Mononuclear cell (primary cell): ENCODE measurements around the gene SFXN2. TPM values are rescaled to one million over a fixed set of nuclear protein-coding genes. Genes with fewer than 3 reads are reported as not detected.
"Not testable (repeated sequence)": the region's sequence is repeated elsewhere in the genome, so short reads cannot be mapped to it uniquely, and the experiment has no call there.

ENCODE experiments used
- H3K27me3 ChIP-seq: 2 replicates; pipeline ENCODE4 v1.6.0; 2011; ENCODE audit warnings: low read length, control low read depth; ENCODE audit not compliant: insufficient read depth
- H3K4me1 ChIP-seq: 2 replicates; pipeline ENCODE4 v1.5.1; 2011; ENCODE audit warnings: mild to moderate bottlenecking, low read length, control low read depth; ENCODE audit not compliant: insufficient read depth
- H3K4me3 ChIP-seq: 2 replicates; pipeline ENCODE4 v1.5.1; 2011; ENCODE audit warnings: mild to moderate bottlenecking, low read length, moderate library complexity
- H3K9me3 ChIP-seq: 2 replicates; pipeline ENCODE4 v1.5.1; 2011; ENCODE audit warnings: low read depth, mild to moderate bottlenecking, control low read depth, low read length
- total RNA-seq: library from RNA; depleted of rRNA; stranded (reverse); fragments of >200 nt; gene quantifications from one replicate; pipeline ENCODE4 v1.2.3, GENCODE V29; 2012

SFXN2 gene
- total RNA-seq, 1 donor = 2.2 TPM

- H3K9me3 ChIP-seq = no peaks in the 10 kb centered on the region
- peaks cover 5% of the 10 kb centered on the region for H3K4me1 ChIP-seq
- H3K4me3 ChIP-seq = no peak overlapping the region
Measured at GRCh38 chr10:102726274-102726673, 11.8 kb downstream of the SFXN2 start.

GRCh38 chr10:102727037-102727818, 12.8 kb downstream of the SFXN2 start:
- no peak overlapping the region for H3K4me3 ChIP-seq
- H3K27me3 ChIP-seq = no peaks in the 10 kb centered on the region
- H3K9me3 ChIP-seq = no peaks in the 10 kb centered on the region
- peaks cover 5% of the 10 kb centered on the region for H3K4me1 ChIP-seq

More at GRCh38 chr10:102726274-102726673, 11.8 kb downstream of the SFXN2 start:
- no peaks in the 10 kb centered on the region for H3K27me3 ChIP-seq

GRCh38 chr10:102729029-102730026, 14.9 kb downstream of the SFXN2 start:
- no peaks in the 10 kb centered on the region for H3K9me3 ChIP-seq
- H3K4me3 ChIP-seq = no peak overlapping the region
- no peaks in the 10 kb centered on the region for H3K27me3 ChIP-seq
- H3K4me1 ChIP-seq = peaks cover 5% of the 10 kb centered on the region

GRCh38 chr10:102731222-102731800, 16.9 kb downstream of the SFXN2 start:
- Histone ChIP-seq H3K4me1 (peaks cover 5% of the 10 kb centered on the region), H3K9me3 (no peaks in the 10 kb centered on the region), H3K27me3 (no peaks in the 10 kb centered on the region), H3K4me3 (no peak overlapping the region)

- H3K4me1 ChIP-seq = peaks cover 5% of the 10 kb centered on the region
- no peak overlapping the region for H3K4me3 ChIP-seq
- no peaks in the 10 kb centered on the region for H3K9me3 ChIP-seq
- no peaks in the 10 kb centered on the region for H3K27me3 ChIP-seq
Measured at GRCh38 chr10:102732661-102733060, 18.2 kb downstream of the SFXN2 start.

GRCh38 chr10:102735065-102735562, 20.7 kb downstream of the SFXN2 start:
- H3K4me3 ChIP-seq = no peak overlapping the region
- no peaks in the 10 kb centered on the region for H3K9me3 ChIP-seq
- H3K27me3 ChIP-seq = no peaks in the 10 kb centered on the region
- H3K4me1 ChIP-seq = peaks cover 13% of the 10 kb centered on the region

GRCh38 chr10:102738692-102739121, 24.3 kb downstream of the SFXN2 start:
- Histone ChIP-seq H3K27me3 (no peaks in the 10 kb centered on the region), H3K9me3 (no peaks in the 10 kb centered on the region), H3K4me1 (peaks cover 19% of the 10 kb centered on the region), H3K4me3 (no peak overlapping the region)

GRCh38 chr10:102740229-102740628, 25.8 kb downstream of the SFXN2 start:
- no peaks in the 10 kb centered on the region for H3K9me3 ChIP-seq
- H3K27me3 ChIP-seq = no peaks in the 10 kb centered on the region
- no peak overlapping the region for H3K4me3 ChIP-seq
- peaks cover 29% of the 10 kb centered on the region for H3K4me1 ChIP-seq

GRCh38 chr10:102741726-102742237, 27.3 kb downstream of the SFXN2 start:
- Histone ChIP-seq H3K4me3 (no peak overlapping the region), H3K27me3 (no peaks in the 10 kb centered on the region), H3K4me1 (peaks cover 39% of the 10 kb centered on the region), H3K9me3 (no peaks in the 10 kb centered on the region)

GRCh38 chr10:102742313-102742712, 27.9 kb downstream of the SFXN2 start:
- H3K9me3 ChIP-seq, H3K4me3 ChIP-seq, H3K27me3 ChIP-seq: not testable (repeated sequence)
- H3K4me1 ChIP-seq = peaks cover 39% of the 10 kb centered on the region

- H3K9me3 ChIP-seq = no peaks in the 10 kb centered on the region
- peak overlapping the region; percentile 82 for H3K4me3 ChIP-seq
- H3K27me3 ChIP-seq = no peaks in the 10 kb centered on the region
Measured at GRCh38 chr10:102743078-102743587, 28.7 kb downstream of the SFXN2 start.

GRCh38 chr10:102743588-102744373, 29.3 kb downstream of the SFXN2 start, which contains the start of gene WBP1L:
TSS of gene WBP1L (plus strand) at chr10:102743948. CDS start at chr10:102744054, 106 bp downstream.
- H3K4me3 ChIP-seq = peak within 1 kb of the TSS; percentile 82
- peaks cover 34% of the 10 kb centered on the region for H3K4me1 ChIP-seq
- H3K9me3 ChIP-seq = no peaks in the 10 kb centered on the region
- H3K27me3 ChIP-seq = no peaks in the 10 kb centered on the region

More at GRCh38 chr10:102743078-102743587, 28.7 kb downstream of the SFXN2 start:
- peaks cover 39% of the 10 kb centered on the region for H3K4me1 ChIP-seq

- no peaks in the 10 kb centered on the region for H3K27me3 ChIP-seq
- H3K4me3 ChIP-seq = peak overlapping the region; percentile 82
Measured at GRCh38 chr10:102744374-102745051, 30.1 kb downstream of the SFXN2 start.

More at GRCh38 chr10:102744374-102745051, 30.1 kb downstream of the SFXN2 start:
- H3K9me3 ChIP-seq = no peaks in the 10 kb centered on the region
- H3K4me1 ChIP-seq = peaks cover 27% of the 10 kb centered on the region
